GM21786 (cell line): Measurements from ENCODE around the gene CD37.
"Not testable (repeated sequence)": the region's sequence is repeated elsewhere in the genome, so short reads cannot be mapped to it uniquely, and the experiment has no call there.

Experiments used
- ATAC-seq: cut with Tn5 transposase; IDR thresholded peaks from one replicate; pipeline ENCODE4 v1.9.1; 2021; ENCODE audit not compliant: unreplicated experiment

CD37 gene

GRCh38 chr19:49328741-49329140 is 6.5 kb upstream of the CD37 start:
- ATAC-seq = no peak

- ATAC-seq = not testable (repeated sequence)
Observed at GRCh38 chr19:49331187-49331586, 4.0 kb upstream of the CD37 start.

GRCh38 chr19:49331616-49332055 is 3.6 kb upstream of the CD37 start:
- no peak for ATAC-seq

- not testable (repeated sequence) for ATAC-seq
Observed at GRCh38 chr19:49332691-49333417, 2.4 kb upstream of the CD37 start.

GRCh38 chr19:49333418-49333805 is 1.8 kb upstream of the CD37 start:
- ATAC-seq = no peak

GRCh38 chr19:49333811-49334288 is 1.4 kb upstream of the CD37 start:
- ATAC-seq = peak; percentile 49

GRCh38 chr19:49335784-49336481 is 727 bp downstream of the CD37 start:
- no peak for ATAC-seq

GRCh38 chr19:49336482-49337266 is 1.5 kb downstream of the CD37 start:
- ATAC-seq = no peak

- no peak for ATAC-seq
Observed at GRCh38 chr19:49337267-49338022, 2.2 kb downstream of the CD37 start.

GRCh38 chr19:49338023-49338677 is 2.9 kb downstream of the CD37 start:
- no peak for ATAC-seq

GRCh38 chr19:49338691-49339300 is 3.6 kb downstream of the CD37 start:
- no peak for ATAC-seq

- ATAC-seq = no peak
Observed at GRCh38 chr19:49339301-49340068, 4.3 kb downstream of the CD37 start.

- ATAC-seq = peak; percentile 59
Observed at GRCh38 chr19:49340069-49340864, 5.1 kb downstream of the CD37 start.

GRCh38 chr19:49340865-49341718 is 5.9 kb downstream of the CD37 start:
- no peak for ATAC-seq

- no peak for ATAC-seq
Observed at GRCh38 chr19:49342291-49342721, 7.1 kb downstream of the CD37 start.

GRCh38 chr19:49343123-49343522 is 7.9 kb downstream of the CD37 start:
- no peak for ATAC-seq
